HG02588 (cell line): ENCODE data around the gene CNOT9.

Source experiments
- ATAC-seq: cut with Tn5 transposase; IDR thresholded peaks from one replicate; pipeline ENCODE4 v1.9.1; 2021; ENCODE audit warnings: mild to moderate bottlenecking, moderate library complexity; ENCODE audit not compliant: unreplicated experiment

CNOT9 gene

GRCh38 chr2:218577482-218578220, 9.0 kb downstream of the CNOT9 start:
- ATAC-seq, result no peak

GRCh38 chr2:218578272-218578877, 9.7 kb downstream of the CNOT9 start:
- ATAC-seq, result no peak

- peak; percentile 68 for ATAC-seq
Measured at GRCh38 chr2:218582076-218582475, 13.4 kb downstream of the CNOT9 start.

- no peak for ATAC-seq
Measured at GRCh38 chr2:218583983-218584850, 15.6 kb downstream of the CNOT9 start.

- no peak for ATAC-seq
Measured at GRCh38 chr2:218585541-218585940, 16.9 kb downstream of the CNOT9 start.

- ATAC-seq, result no peak
Measured at GRCh38 chr2:218605432-218605831, 36.8 kb downstream of the CNOT9 start.

GRCh38 chr2:218607436-218608115, 38.9 kb downstream of the CNOT9 start, which contains the start of gene PLCD4:
TSS of gene PLCD4 (plus strand) at chr2:218607899. CDS start at chr2:218615740, 7,841 bp downstream.
- no peak for ATAC-seq

- no peak for ATAC-seq
Measured at GRCh38 chr2:218615868-218616315, 47.3 kb downstream of the CNOT9 start.

GRCh38 chr2:218618102-218618860, 49.6 kb downstream of the CNOT9 start:
- no peak for ATAC-seq

GRCh38 chr2:218621007-218621406, 52.4 kb downstream of the CNOT9 start:
- no peak for ATAC-seq

GRCh38 chr2:218622606-218623365, 54.1 kb downstream of the CNOT9 start:
- ATAC-seq, result no peak

- no peak for ATAC-seq
Measured at GRCh38 chr2:218623366-218623705, 54.7 kb downstream of the CNOT9 start.

- ATAC-seq, result no peak
Measured at GRCh38 chr2:218626369-218626768, 57.7 kb downstream of the CNOT9 start.

GRCh38 chr2:218627939-218628338, 59.3 kb downstream of the CNOT9 start:
- no peak for ATAC-seq

- no peak for ATAC-seq
Measured at GRCh38 chr2:218631837-218632236, 63.2 kb downstream of the CNOT9 start.

- no peak for ATAC-seq
Measured at GRCh38 chr2:218635719-218636118, 67.1 kb downstream of the CNOT9 start.

GRCh38 chr2:218638372-218638771, 69.7 kb downstream of the CNOT9 start:
- ATAC-seq, result no peak

- no peak for ATAC-seq
Measured at GRCh38 chr2:218642121-218642656, 73.5 kb downstream of the CNOT9 start.

- no peak for ATAC-seq
Measured at GRCh38 chr2:218642786-218643185, 74.1 kb downstream of the CNOT9 start.
